Right ventricle myocardium inferior (tissue), 1 donor: Measurements from ENCODE around the gene NCKAP5. TPM values are rescaled to one million over a fixed set of nuclear protein-coding genes. Genes with fewer than 3 reads are reported as not detected.

Experiments
- ATAC-seq: fragments of 200-7000 bp; cut with Tn5 transposase; one replicate; pipeline ENCODE4 v1.9.1; 2020; ENCODE audit warnings: mild to moderate bottlenecking, moderate library complexity
- DNase-seq: peaks from one replicate; pipeline ENCODE4 v3.0.0; 2021; ENCODE audit errors: missing footprints
- intact Hi-C: fragments of 100-400 bp; cut with DNase I; formaldehyde crosslinking; loops from one replicate; pipeline ENCODE4 v1.11.0; 2022
- total RNA-seq: library from RNA; stranded (reverse); fragmentation: NEBNext Ultra II Directional; extraction: Animal tissue kit (Norgen Biotek cat#: 25700); gene quantifications from one replicate; pipeline ENCODE4 v1.2.1, GENCODE V29; 2021
- donor health status: DM: no; HTN: yes; CAD: no; lungs with severe emphysema.

The NCKAP5 gene
- total RNA-seq, 1 donor from 2014 or later = 4.3 TPM

DNA sequence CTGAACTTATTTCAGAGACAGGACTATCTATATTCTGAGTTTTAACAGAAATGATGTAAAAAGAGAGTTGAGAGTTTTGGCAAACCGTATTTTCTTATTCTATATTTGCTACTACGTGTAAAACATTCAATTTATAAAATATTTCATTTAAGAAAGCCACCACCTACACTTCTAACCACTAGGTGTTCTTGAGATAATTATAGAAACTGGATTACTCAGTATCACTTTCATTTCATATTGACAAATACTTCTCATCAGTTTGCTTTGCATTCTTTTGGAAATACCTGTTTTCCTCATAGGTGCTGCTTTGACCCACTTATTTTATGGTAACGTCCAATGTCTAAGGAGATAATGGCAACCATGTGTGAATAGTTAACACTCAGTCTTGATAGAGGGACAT, 794.9 kb downstream of the NCKAP5 start:
- DNase-seq = no peak
- no peak for ATAC-seq
- intact Hi-C loops = no loop called here

DNA sequence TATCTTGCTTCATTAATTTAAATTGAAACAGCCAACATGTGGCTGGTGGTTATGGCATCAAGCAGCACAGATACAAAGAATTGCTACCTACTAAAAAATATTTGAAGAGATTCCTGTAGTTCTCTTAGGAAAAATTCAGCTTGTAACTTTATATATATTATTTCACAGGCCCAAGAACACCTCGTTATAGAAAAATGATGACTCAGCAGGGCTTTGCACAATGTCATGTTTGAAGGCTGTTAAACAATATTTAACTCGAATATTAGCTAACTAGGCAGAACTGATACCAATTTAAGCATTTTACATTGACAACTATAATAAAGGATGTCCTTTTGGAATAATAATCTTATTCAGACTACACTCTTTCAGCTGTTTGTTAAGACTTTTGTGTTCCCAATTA, 795.9 kb downstream of the NCKAP5 start:
- no peak for ATAC-seq
- no peak for DNase-seq
- intact Hi-C loops = no loop called here

DNA sequence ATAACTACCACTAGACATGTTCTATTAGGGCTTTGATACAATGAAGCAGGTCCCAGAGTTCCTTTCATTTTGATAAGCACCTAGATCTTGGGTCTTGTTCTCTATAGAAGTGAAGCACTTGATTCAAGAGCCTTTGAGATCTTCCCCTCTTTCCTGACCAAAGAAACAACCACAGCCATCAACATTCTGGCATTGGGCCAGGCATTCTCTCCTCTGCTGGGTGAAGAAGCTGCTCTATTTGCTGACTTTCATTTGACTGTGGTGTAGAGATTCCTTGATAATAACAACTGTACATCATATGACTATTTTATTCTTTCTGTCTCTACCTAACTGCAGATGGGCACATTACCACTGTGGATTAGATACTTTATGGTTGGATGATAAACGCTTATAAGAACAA, 801.7 kb downstream of the NCKAP5 start:
- intact Hi-C loops = no loop called here
- no peak for ATAC-seq
- no peak for DNase-seq

DNA sequence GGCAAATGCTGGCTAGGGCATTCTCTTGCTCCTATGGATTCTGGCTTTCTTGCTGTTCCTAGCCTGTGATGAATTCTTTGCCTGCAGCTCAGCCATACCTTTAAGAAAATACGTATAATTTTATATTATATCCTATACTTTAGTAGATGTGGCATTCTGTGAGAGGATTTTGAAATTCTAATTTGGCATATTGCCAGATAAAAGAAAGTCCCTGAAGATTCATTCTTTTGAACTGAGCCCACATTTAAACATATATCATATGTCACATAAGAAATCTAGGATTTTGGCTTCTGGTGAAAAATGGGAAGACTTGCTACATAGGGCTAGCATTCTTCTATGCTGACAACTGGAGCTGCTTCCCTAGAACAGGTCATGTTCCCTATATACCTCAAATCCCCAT, 806.8 kb downstream of the NCKAP5 start:
- DNase-seq (no peak), ATAC-seq (no peak)
- intact Hi-C loops = no loop called here

GRCh38 chr2:132760971-132761370, 807.3 kb downstream of the NCKAP5 start:
- no peak for ATAC-seq
- DNase-seq = no peak
- intact Hi-C loops = no loop called here

DNA sequence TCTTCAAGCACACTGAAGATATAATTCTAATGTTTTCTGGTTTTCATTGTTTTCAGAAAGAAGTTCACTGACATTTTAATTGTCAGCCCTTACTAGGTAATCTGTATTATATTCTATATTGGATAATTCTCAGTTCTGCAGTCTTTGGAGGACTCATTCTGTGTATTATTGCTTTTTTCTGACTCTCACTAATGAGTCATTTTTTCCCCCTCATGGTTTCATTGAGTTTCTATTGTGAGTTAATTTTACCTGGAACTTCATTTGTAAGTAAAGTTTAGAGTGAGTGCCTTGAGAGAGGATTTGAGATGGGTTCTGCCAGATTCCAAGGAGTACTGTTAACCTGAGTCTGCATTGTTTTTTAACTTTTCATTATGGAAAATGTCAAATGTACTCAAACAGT, 807.9 kb downstream of the NCKAP5 start:
- DNase-seq (no peak), ATAC-seq (no peak)
- intact Hi-C loops = no loop called here

GRCh38 chr2:132758995-132759394, 809.3 kb downstream of the NCKAP5 start:
- intact Hi-C loops = no loop called here
- no peak for ATAC-seq
- no peak for DNase-seq

- intact Hi-C loops = no loop called here
- ATAC-seq = no peak
- DNase-seq = no peak
Measured at GRCh38 chr2:132757676-132758075, 810.6 kb downstream of the NCKAP5 start.

DNA sequence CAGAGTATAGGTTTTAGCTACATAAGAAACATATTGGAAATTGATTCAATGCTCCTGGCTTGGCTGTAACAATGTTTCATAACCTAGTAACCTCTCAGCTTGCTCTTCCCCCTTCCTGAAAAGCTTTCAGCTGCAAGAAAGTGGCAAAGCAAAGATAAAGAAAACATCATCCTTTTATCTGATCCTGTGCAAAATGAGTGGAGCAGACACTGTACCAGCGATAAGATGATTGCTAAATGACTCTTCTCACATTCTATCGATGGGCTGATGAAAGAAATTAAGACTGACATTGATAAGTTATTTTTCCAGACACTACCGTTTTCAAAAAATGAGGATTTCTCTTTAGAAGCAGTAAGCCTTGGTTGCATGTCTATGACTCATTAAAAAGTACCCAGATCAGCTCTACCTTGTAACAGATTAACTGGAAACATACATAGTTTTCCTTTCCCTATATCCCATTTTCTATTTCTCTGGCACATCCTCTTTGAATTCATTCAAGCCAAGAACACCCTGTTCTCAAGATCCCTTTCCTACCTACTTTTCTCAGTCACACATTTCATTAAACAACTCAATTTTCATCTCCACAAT, 811.2 kb downstream of the NCKAP5 start:
- DNase-seq (no peak), ATAC-seq (no peak)
- intact Hi-C loops = no loop called here

DNA sequence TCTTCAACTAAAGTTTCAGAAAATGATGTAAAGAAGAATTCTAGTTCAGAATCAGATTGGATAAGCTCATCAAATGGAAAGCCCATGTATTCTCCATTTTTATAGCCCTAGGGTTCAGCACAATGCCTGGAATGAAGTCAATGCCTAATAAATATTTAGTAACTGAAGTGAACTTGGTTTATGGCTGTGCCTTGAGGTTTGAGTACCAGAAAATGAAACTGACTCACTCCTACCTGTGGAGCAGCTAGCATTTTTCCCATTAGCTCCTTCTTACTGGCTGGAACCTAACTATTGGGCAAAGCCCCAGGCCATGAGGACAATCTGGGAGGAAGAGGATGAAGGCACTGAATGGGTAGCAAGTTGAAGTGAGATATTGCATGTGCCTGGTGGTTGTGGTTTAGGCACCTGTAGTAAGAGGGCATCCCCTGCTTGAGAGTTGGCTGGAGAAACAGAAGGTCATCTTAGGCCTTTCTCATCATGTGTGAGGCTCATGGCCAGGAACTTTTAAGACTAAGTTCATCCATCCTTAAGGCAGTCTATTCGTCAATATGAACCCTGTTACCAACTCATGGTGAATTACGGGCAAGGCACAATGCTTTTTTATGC, 813.3 kb downstream of the NCKAP5 start:
- ATAC-seq (no peak), DNase-seq (no peak)
- intact Hi-C loops = no loop called here

DNA sequence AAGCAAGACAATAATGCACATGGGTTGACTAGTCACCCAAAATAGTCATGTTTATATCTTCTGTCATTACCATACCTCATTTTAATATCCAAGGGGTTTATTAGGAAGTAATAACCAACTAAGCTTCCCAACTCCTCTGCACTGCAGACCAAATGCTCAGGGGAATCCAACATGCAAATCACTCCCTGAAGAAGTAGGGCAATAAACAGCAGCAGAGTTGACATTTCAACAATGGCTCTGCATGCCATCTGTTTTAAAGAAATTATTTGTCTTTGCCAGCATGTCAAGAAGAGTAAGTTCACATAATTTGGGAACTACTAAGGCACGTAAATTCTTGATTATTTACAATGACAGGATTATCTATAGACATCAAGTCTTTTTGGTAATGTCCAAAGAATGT, 813.9 kb downstream of the NCKAP5 start:
- ATAC-seq = no peak
- intact Hi-C loops = no loop called here
- no peak for DNase-seq

DNA sequence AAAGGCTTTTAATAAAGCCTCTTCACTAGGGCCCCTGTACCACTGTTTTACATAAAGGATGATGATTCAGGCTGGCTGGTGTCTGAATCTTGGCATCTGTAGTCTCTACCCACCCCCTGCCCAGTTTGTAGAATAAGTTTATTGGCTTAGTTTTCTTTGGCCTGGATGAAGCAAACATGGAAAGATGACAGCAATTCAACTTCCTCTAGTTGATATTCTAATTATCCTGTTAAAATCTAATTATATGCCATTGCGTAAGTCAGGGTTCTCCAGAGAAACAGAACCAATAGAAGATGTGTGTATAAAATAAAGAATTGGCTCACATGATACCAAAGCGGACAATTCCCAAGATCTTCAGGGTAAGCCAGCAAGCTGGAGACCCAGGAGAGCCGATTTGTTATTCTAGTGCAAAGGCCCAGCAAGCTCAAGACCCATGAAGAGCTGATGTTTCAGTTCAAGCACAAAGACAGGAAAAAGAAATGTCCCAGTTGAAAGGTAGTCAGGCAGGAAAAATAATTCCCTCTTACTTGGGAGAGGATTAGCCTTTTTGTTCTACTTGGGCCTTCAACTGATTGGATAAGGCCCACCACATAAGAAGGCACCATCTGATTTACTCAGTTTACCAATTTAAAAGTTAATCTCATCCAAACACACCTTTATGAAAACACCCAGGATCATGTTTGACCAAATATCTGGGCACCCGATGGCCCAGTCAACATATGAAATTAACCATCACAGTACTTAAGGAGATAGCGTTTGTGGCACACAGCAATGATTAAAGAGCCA, 815.6 kb downstream of the NCKAP5 start:
- intact Hi-C loops = no loop called here
- DNase-seq = no peak
- ATAC-seq = no peak

- ATAC-seq (no peak), DNase-seq (no peak)
- intact Hi-C loops = no loop called here
Measured at GRCh38 chr2:132751836-132752235, 816.4 kb downstream of the NCKAP5 start.

GRCh38 chr2:132750606-132751005, 817.7 kb downstream of the NCKAP5 start:
- no peak for DNase-seq
- no peak for ATAC-seq
- intact Hi-C loops = no loop called here

GRCh38 chr2:132747046-132747445, 821.2 kb downstream of the NCKAP5 start:
- DNase-seq (no peak), ATAC-seq (no peak)
- intact Hi-C loops = no loop called here

DNA sequence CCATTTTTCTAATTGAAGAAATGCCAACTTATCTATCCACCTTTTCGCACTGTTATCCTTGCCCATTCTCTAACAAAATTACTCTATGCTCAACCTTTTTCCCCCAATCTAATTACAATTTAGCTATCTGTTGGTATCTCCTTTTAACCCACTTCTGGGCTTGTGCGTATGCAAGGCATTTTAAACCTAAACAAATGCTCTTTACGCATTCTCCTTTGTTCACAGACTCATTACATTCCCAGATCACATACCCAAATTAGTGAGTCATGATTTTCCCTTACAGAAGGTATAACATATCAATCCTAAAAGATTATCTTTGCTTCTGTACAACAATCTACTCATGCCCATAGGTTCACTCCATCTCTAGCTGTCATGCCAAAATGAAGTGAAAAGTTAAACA, 826.5 kb downstream of the NCKAP5 start:
- intact Hi-C loops = no loop called here
- ATAC-seq (no peak), DNase-seq (no peak)

DNA sequence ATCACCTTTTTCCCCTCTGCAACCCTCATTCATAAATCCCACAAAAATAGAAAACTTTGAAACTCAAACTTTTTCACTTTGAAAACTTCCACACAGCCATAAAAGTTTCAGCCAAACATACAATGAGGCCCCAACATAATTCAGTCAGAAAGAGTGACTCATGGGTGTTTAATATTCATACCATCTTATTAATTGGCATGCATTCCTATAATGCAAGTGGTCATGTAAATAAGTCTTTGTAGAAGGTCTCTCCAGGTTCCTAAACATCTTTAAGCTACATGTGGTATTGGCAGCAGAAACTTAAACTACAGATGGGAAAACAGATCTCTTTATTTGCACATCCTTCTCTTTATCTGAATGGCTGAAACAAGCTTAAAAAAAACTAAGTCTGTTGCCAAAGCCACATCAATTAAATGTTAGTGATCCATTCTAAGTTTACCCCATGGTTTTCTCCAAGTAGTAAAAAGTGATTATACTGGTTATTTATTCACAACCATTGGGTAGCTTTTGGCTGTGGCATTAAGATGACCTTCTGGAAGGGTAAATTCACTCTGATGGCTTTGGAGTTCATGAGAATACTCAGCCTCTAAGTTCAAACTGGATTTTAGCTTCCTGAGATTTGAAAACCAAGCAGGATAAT, 828.1 kb downstream of the NCKAP5 start:
- ATAC-seq = no peak
- intact Hi-C loops = no loop called here
- no peak for DNase-seq

DNA sequence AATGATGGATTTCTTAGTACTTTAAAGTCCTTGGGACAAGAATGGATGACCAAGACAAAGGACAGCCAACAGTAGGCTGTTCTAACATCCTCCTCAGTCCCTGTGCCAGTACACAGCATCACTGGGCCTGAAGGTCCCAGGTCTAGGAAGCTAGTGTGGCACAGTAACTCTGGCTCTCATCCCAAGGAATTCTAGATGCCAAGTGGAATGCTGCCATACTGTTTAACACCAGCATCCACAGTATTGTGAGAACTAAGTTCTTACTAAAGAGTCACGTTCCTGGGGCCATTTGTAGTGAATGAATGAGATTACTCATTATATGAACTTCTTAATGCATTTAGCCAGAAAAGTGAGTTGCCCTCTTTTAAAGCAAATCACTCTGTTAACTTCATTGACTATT, 830.0 kb downstream of the NCKAP5 start:
- DNase-seq (no peak), ATAC-seq (no peak)
- intact Hi-C loops = no loop called here

- DNase-seq = no peak
- intact Hi-C loops = no loop called here
- ATAC-seq = no peak
Measured at GRCh38 chr2:132736059-132736458, 832.2 kb downstream of the NCKAP5 start.

DNA sequence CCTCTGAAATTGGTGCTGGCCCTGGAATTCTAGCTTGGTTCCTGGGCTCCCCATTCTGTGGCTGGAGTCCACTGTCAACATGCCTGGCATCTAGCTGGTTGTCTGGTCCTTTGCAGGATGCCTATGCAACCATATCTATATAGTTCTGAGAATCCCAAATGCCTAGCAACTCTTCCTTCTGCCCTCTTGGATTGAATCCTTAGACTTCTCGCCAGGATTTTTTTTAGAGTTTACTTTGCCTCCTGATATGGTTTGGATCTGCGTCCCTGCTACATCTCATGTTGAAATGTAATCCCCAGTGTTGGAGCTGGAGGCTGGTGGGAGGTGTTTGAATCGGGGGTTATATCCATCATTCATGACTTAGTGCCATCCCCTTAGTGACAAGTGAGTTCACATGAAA, 833.3 kb downstream of the NCKAP5 start:
- intact Hi-C loops = no loop called here
- no peak for DNase-seq
- ATAC-seq = no peak
